SK-N-SH treated with all-trans-retinoic acid at 6 μM for 48 hours (cell line): ENCODE data around the gene RUSC2.

ENCODE experiments used
- ATAC-seq: fragments of 200-7000 bp; cut with Tn5 transposase; 3 replicates; pipeline ENCODE4 v1.9.1; 2020; ENCODE audit warnings: mild to moderate bottlenecking, moderate library complexity
- ARNTL ChIP-seq: fragments of 450-650 bp; formaldehyde crosslinking; IDR thresholded peaks from 2 replicates; pipeline ENCODE4 v1.5.0; 2020; ENCODE audit warnings: low read depth, mild to moderate bottlenecking, moderate library complexity, borderline replicate concordance
- BACH2 ChIP-seq: fragments of 250-450 bp; sonication (Bioruptor Pico); IDR thresholded peaks from 2 replicates; pipeline ENCODE4 v1.9.0; 2021; ENCODE audit warnings: mild to moderate bottlenecking, borderline replicate concordance
- CSDC2 ChIP-seq: fragments of 250-450 bp; sonication (Bioruptor Pico); IDR thresholded peaks from 2 replicates; pipeline ENCODE4 v1.5.0; 2020; ENCODE audit warnings: mild to moderate bottlenecking, moderate library complexity
- ESRRG ChIP-seq: fragments of 250-450 bp; sonication (Bioruptor Pico); IDR thresholded peaks from 2 replicates; pipeline ENCODE4 v1.6.1; 2021; ENCODE audit warnings: mild to moderate bottlenecking
- GLIS3 ChIP-seq: fragments of 250-450 bp; sonication (Bioruptor Pico); IDR thresholded peaks from 2 replicates; pipeline ENCODE4 v1.5.0; 2020; ENCODE audit warnings: mild to moderate bottlenecking, moderate library complexity
- OSR1 ChIP-seq: fragments of 250-450 bp; sonication (Bioruptor Pico); IDR thresholded peaks from 2 replicates; pipeline ENCODE4 v1.8.0; 2022; ENCODE audit warnings: moderate library complexity, mild to moderate bottlenecking, inconsistent platforms
- PPARA ChIP-seq: fragments of 250-450 bp; sonication (Bioruptor Pico); IDR thresholded peaks from 2 replicates; pipeline ENCODE4 v1.5.0; 2020; ENCODE audit warnings: mild to moderate bottlenecking, borderline replicate concordance
- RARB ChIP-seq: fragments of 250-450 bp; sonication (Bioruptor Pico); IDR thresholded peaks from 2 replicates; pipeline ENCODE4 v1.8.0; 2021; ENCODE audit warnings: mild to moderate bottlenecking, moderate library complexity
- SNAI2 ChIP-seq: fragments of 250-450 bp; sonication (Bioruptor Pico); IDR thresholded peaks from 2 replicates; pipeline ENCODE4 v1.5.0; 2020; ENCODE audit warnings: mild to moderate bottlenecking, moderate library complexity
- TCF4 ChIP-seq: fragments of 250-450 bp; sonication (Bioruptor Pico); IDR thresholded peaks from 2 replicates; pipeline ENCODE4 v1.8.0; 2021; ENCODE audit warnings: mild to moderate bottlenecking, moderate library complexity, borderline replicate concordance
- TOX ChIP-seq: fragments of 250-450 bp; sonication (Bioruptor Pico); IDR thresholded peaks from 2 replicates; pipeline ENCODE4 v1.8.0; 2021; ENCODE audit warnings: mild to moderate bottlenecking, moderate library complexity, borderline replicate concordance
- ZC3H10 ChIP-seq: fragments of 250-450 bp; sonication (Bioruptor Pico); IDR thresholded peaks from 2 replicates; pipeline ENCODE4 v1.5.1; 2021; ENCODE audit warnings: mild to moderate bottlenecking, moderate library complexity
- ZFP3 ChIP-seq: fragments of 250-450 bp; sonication (Bioruptor Pico); IDR thresholded peaks from 2 replicates; pipeline ENCODE4 v1.5.0; 2020; ENCODE audit warnings: mild to moderate bottlenecking, moderate library complexity
- ZFP30 ChIP-seq: fragments of 450-650 bp; formaldehyde crosslinking; IDR thresholded peaks from 2 replicates; pipeline ENCODE4 v1.5.0; 2022; ENCODE audit warnings: mild to moderate bottlenecking, moderate library complexity
- ZNF565 ChIP-seq: fragments of 450-650 bp; formaldehyde crosslinking; conservative IDR thresholded peaks from 2 replicates; pipeline ENCODE4 v1.5.0; 2020; ENCODE audit warnings: low read depth, mild to moderate bottlenecking, moderate library complexity
- ZNF70 ChIP-seq: fragments of 450-650 bp; formaldehyde crosslinking; IDR thresholded peaks from 2 replicates; pipeline ENCODE4 v1.5.0; 2020; ENCODE audit warnings: mild to moderate bottlenecking, moderate library complexity
- ZNF8 ChIP-seq: fragments of 450-650 bp; formaldehyde crosslinking; IDR thresholded peaks from 2 replicates; pipeline ENCODE4 v1.5.0; 2020; ENCODE audit warnings: mild to moderate bottlenecking, moderate library complexity
- TF ChIP-seq, protein P1 (sequence below): fragments of 250-450 bp; sonication (Bioruptor Pico); IDR thresholded peaks from 2 replicates; pipeline ENCODE4 v1.8.0; 2021; ENCODE audit warnings: low read depth, mild to moderate bottlenecking, moderate library complexity, borderline replicate concordance
- TF ChIP-seq, protein P2 (sequence below): fragments of 250-450 bp; sonication (Bioruptor Pico); IDR thresholded peaks from 2 replicates; pipeline ENCODE4 v1.5.1; 2020; ENCODE audit warnings: low read depth, mild to moderate bottlenecking, moderate library complexity
- TF ChIP-seq, protein P3 (sequence below): fragments of 250-450 bp; sonication (Bioruptor Pico); IDR thresholded peaks from 2 replicates; pipeline ENCODE4 v1.5.0; 2020; ENCODE audit warnings: mild to moderate bottlenecking, moderate library complexity
- TF ChIP-seq, protein P4 (sequence below): fragments of 250-450 bp; sonication (Bioruptor Pico); IDR thresholded peaks from 2 replicates; pipeline ENCODE4 v1.5.1; 2021; ENCODE audit warnings: mild to moderate bottlenecking, moderate library complexity

RUSC2 gene

DNA sequence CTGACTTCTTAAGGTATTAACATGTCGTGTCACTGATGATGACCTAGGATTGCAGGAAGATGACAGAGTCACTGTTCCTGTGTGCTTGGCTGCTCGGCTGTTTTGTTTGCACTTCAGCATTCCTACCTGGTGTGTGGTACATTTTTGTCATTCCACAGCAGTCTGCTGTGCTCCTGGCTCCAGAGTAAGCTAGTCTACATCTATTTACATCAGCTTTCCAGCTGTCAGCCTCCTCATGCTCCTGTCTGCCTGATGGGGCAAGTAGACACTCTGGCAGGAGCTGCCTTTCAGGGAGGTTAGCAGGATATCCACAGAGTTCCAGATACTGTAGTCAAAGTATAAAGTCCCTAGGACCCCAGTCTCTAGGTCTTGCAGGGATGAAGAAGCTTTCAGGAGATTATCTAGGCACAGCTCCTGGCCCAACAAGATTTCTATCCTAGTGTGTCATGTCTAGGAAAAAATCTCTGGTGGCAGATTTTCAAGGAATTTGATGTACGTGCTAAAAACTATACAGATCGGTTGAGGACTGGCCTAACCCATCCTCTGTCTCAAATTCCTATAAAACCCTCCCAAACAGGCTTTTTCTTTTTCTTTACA, 28.4 kb downstream of the RUSC2 start:
- TF ChIP-seq TCF4 (CRISPR knock-in tag) (no peak), TOX (CRISPR knock-in tag) (no peak), ZNF8 (no peak), BACH2 (no peak), ZFP3 (CRISPR knock-in tag) (no peak), ZNF70 (no peak), RARB (CRISPR knock-in tag) (no peak), ZC3H10 (CRISPR knock-in tag) (no peak), SNAI2 (CRISPR knock-in tag) (no peak), GLIS3 (no peak), ZNF565 (CRISPR knock-in tag) (no peak), OSR1 (no peak), ESRRG (no peak)
- TF ChIP-seq, protein P1, sequence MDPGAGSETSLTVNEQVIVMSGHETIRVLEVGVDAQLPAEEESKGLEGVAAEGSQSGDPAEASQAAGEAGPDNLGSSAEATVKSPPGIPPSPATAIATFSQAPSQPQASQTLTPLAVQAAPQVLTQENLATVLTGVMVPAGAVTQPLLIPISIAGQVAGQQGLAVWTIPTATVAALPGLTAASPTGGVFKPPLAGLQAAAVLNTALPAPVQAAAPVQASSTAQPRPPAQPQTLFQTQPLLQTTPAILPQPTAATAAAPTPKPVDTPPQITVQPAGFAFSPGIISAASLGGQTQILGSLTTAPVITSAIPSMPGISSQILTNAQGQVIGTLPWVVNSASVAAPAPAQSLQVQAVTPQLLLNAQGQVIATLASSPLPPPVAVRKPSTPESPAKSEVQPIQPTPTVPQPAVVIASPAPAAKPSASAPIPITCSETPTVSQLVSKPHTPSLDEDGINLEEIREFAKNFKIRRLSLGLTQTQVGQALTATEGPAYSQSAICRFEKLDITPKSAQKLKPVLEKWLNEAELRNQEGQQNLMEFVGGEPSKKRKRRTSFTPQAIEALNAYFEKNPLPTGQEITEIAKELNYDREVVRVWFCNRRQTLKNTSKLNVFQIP (CRISPR knock-in tag): no peak
- TF ChIP-seq, protein P2, sequence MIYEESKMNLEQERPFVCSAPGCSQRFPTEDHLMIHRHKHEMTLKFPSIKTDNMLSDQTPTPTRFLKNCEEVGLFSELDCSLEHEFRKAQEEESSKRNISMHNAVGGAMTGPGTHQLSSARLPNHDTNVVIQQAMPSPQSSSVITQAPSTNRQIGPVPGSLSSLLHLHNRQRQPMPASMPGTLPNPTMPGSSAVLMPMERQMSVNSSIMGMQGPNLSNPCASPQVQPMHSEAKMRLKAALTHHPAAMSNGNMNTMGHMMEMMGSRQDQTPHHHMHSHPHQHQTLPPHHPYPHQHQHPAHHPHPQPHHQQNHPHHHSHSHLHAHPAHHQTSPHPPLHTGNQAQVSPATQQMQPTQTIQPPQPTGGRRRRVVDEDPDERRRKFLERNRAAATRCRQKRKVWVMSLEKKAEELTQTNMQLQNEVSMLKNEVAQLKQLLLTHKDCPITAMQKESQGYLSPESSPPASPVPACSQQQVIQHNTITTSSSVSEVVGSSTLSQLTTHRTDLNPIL (CRISPR knock-in tag): no peak
- TF ChIP-seq, all 23 proteins: peak for 0
- ATAC-seq: peak; percentile 83

DNA sequence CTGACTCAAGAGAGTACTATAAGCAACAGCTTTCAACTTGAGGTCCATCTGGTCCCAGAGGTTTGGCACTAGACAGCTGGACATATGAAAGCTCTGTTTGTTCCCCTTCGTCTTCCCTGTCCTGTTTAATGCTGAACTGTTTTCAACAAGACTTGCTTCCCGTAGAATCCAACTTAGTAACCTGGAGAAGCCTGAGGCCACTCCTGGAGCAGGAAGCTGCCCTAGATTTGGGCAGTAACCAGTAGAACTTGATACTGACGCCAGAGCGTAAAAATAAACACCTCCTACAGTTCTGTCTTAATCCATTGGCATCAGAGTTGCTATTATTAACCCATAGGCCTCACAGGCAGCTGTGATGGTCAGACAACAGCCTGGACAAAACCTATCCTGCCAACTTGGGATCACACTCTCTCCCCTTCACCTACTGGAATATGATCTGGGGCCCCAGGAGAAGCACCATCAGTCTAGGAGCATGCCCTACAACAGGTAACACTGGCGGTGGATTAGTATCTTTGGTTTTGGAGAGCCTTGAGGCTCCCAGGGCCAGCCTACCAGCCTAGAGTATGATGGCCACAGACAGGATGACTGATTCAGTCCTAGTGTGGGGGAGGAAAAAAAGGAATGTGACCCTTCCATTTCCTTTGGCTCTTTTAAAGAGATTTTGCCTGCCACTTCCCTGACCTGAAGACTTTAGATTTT, 29.2 kb downstream of the RUSC2 start:
- 0 out of 3 replicates have a peak, but pooled peaks have one; percentile 2 for ATAC-seq
- TF ChIP-seq, protein P3, sequence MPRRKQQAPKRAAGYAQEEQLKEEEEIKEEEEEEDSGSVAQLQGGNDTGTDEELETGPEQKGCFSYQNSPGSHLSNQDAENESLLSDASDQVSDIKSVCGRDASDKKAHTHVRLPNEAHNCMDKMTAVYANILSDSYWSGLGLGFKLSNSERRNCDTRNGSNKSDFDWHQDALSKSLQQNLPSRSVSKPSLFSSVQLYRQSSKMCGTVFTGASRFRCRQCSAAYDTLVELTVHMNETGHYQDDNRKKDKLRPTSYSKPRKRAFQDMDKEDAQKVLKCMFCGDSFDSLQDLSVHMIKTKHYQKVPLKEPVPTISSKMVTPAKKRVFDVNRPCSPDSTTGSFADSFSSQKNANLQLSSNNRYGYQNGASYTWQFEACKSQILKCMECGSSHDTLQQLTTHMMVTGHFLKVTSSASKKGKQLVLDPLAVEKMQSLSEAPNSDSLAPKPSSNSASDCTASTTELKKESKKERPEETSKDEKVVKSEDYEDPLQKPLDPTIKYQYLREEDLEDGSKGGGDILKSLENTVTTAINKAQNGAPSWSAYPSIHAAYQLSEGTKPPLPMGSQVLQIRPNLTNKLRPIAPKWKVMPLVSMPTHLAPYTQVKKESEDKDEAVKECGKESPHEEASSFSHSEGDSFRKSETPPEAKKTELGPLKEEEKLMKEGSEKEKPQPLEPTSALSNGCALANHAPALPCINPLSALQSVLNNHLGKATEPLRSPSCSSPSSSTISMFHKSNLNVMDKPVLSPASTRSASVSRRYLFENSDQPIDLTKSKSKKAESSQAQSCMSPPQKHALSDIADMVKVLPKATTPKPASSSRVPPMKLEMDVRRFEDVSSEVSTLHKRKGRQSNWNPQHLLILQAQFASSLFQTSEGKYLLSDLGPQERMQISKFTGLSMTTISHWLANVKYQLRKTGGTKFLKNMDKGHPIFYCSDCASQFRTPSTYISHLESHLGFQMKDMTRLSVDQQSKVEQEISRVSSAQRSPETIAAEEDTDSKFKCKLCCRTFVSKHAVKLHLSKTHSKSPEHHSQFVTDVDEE (CRISPR knock-in tag): no peak
- TF ChIP-seq, protein P2 (CRISPR knock-in tag): no peak
- TF ChIP-seq ZNF70 (no peak), GLIS3 (no peak), SNAI2 (CRISPR knock-in tag) (no peak), ZFP30 (CRISPR knock-in tag) (no peak), ZFP3 (CRISPR knock-in tag) (no peak), ZNF565 (CRISPR knock-in tag) (no peak), ESRRG (no peak), ARNTL (CRISPR knock-in tag) (no peak), TOX (CRISPR knock-in tag) (no peak), TCF4 (CRISPR knock-in tag) (no peak)
- TF ChIP-seq, protein P1 (CRISPR knock-in tag): no peak

DNA sequence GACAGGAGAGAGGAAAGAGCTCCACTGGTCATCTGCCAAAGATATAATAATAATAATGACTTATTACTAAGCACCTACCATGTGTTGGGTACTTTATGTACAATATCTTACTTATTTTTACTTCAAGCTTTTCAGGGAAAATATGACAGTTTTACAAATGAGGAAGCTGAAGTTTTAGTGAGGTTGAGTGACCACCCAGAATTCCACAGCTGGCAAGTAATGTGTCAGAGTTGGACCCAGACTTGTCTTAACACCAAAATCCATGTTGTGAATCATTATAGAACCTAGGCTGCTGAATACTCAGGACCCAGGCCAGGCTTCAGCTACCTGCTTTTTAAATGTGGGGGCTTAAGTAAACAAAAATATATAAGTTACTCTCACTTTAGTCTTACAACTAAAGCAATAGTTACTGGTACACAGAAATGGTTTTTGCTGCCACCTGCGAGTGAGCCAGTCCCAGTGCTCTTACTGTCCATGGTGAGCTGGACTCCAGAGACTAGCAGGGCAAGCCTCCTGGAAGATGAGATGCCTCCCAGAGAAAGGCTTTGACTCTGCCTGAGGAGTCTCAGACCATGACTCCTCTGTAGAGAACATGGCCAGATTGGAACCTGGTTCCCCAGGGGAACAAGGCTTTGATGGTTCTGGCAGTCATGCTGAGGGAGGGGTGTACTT, 29.9 kb downstream of the RUSC2 start:
- ATAC-seq: no peak
- no peak for TF ChIP-seq BACH2
- no peak for TF ChIP-seq RARB (CRISPR knock-in tag)
- TF ChIP-seq ZC3H10 (CRISPR knock-in tag): no peak
- TF ChIP-seq ZNF8: no peak
- TF ChIP-seq GLIS3: no peak
- TF ChIP-seq TOX (CRISPR knock-in tag): no peak
- TF ChIP-seq, protein P1 (CRISPR knock-in tag): no peak
- TF ChIP-seq PPARA (CRISPR knock-in tag): no peak
- TF ChIP-seq CSDC2 (CRISPR knock-in tag): no peak
- TF ChIP-seq, protein P2 (CRISPR knock-in tag): no peak
- TF ChIP-seq ESRRG: no peak
- TF ChIP-seq, protein P4, sequence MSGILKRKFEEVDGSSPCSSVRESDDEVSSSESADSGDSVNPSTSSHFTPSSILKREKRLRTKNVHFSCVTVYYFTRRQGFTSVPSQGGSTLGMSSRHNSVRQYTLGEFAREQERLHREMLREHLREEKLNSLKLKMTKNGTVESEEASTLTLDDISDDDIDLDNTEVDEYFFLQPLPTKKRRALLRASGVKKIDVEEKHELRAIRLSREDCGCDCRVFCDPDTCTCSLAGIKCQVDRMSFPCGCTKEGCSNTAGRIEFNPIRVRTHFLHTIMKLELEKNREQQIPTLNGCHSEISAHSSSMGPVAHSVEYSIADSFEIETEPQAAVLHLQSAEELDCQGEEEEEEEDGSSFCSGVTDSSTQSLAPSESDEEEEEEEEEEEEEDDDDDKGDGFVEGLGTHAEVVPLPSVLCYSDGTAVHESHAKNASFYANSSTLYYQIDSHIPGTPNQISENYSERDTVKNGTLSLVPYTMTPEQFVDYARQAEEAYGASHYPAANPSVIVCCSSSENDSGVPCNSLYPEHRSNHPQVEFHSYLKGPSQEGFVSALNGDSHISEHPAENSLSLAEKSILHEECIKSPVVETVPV: no peak
